HG02798 (cell line): Measurements from ENCODE around the gene INTS6L.
A peak's percentile ranks its signal among the peaks of the same experiment; 100 is the strongest.

Source experiments
- ATAC-seq: cut with Tn5 transposase; IDR thresholded peaks from one replicate; pipeline ENCODE4 v1.9.1; 2021; ENCODE audit warnings: mild to moderate bottlenecking; ENCODE audit not compliant: unreplicated experiment, poor library complexity

The INTS6L gene

DNA sequence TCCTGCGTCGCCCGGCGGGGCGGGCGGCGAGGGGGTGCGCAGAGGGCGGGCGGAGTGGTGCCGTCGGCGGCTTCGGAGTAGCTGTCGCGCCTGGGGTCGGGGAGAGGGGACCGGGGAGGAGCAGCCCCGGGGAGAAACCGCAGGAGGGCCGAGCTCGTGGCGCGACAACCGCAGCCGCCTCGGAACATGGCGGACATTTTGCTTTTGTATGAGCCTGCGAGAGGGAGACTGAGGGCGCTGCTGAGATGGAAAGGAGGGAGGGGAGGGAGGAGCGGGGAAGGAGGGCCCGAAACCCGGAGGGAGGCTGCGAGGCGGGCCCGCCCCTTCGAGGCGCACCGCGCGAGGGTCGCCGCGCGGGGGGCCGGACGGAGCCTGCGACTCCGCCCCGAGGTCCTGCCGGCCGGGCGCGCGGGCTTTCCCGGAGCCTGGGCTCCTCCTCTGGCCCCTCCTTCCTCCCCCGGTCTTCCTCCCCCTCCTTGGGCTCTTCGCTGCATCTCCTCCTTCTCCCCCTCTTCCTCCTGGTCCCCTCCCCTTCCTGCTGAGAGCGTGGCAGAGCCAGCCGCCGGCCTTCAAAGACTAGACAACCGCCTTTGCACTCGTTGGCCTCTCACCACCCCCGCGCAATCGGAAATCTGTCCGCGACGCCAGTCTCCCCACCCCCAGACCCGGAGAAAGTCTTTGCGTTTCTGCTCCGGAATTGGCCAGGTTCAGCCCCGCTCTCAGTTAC lies 1.1 kb downstream of the INTS6L start:
- peak; percentile 74 for ATAC-seq

DNA sequence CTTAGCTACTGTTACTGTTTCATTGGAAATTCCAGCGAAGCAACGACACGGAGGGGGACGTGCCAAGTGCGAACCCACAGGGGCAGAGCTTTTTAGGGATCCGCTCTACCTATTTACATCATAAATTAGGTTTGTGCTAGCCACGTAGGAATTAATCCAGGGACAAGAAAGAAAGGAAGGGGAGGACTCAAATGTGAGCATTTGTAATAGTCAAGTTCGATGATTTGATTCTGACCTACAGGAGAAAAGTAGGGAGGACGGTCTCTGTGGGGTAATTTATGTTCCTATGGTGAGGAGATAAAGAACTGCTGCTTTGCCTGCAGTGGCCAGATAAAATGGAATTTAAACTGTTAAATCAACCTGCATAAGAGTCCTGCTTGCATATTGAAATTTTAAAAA lies 1.7 kb downstream of the INTS6L start:
- no peak for ATAC-seq

DNA sequence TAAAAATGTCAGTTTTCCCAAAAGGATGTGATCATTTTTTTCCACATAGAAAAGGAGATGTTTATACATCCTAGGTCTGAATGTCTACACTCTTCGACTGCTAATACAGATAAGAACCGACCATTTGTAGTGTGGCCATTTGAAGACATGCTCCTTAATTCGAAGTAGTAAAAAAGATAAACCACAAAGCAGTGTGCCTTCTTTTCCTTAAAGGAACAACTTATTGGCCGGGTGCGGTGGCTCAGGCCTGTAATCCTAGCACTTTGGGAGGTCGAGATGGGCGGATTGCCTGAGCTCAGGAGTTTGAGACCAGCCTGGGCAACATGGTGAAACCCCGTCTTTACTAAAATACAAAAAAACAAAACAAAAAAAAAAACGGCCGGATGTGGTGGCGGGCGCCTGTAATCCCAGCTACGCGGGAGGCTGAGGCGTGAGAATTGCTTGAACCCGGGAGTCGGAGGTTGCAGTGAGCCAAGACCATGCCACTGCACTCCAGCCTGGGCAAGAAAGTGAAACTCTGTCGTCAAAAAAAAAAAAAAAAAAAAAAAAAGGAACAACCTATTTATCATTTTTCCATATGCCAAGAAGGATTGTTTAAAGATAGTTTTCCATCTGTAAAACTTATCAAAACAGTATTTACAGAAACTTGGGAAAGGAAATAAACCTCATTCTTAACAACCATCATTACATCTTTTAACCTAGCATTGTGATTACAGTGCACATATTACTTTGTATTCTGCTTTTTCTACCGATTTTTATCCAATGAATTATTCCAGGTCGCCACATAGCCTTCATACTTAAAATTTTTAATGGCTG lies 2.6 kb downstream of the INTS6L start:
- ATAC-seq: no peak

DNA sequence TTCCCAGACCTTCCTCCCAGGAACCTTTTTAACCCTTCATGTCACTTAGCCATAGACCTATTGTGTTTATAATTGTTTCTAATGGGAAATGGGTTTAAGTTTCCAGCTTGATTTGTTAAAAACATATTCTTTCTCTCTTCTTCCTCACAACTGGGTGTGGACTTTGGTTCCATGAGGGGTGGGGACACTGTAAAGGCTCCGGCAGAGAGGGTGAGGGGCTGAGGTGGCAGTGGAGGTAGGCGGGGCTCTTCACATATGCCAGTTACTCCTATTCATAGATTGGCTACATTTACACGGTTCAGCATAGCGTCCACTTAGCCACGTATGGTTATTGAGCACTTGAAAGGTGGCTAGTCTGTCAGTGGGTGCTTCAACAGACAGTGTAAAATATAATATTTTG lies 7.8 kb downstream of the INTS6L start:
- ATAC-seq: no peak

DNA sequence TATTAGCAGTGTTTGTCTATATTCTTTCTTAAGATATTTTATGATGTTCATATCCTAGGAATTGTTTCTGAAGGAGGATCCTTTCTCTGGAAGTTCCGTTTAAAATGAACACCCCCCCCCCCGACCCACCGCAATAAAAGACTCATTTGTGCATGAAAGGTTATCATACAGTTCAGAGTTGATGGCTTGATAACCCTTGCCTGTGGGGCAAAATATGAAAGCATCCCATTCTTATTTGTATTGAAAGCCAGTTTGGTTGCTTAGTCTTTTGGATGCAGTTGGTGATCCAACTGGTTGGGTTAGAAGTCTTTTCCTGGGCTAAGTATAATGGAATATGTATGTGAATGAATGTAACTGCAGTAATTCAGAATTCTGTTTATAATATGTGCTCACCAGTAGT lies 8.3 kb downstream of the INTS6L start:
- ATAC-seq: no peak

DNA sequence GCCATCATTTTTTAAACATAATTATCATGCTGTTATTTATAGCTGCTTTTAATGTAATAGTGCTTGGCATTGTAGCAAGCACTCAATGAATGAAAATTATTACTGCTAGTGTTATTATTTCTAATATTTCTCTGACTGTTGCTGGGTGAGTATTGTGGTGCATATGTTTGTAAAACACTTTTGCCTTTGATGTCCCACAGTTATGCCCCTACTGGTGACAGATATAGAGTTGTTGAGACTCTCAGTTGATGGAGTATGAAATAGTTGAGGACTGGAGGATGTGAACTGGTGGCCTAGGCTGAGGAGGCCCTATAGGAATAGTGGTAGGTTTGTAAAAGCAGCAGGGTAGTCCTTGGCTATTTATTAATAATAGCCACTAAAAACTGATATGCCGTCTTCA lies 9.6 kb downstream of the INTS6L start:
- no peak for ATAC-seq

DNA sequence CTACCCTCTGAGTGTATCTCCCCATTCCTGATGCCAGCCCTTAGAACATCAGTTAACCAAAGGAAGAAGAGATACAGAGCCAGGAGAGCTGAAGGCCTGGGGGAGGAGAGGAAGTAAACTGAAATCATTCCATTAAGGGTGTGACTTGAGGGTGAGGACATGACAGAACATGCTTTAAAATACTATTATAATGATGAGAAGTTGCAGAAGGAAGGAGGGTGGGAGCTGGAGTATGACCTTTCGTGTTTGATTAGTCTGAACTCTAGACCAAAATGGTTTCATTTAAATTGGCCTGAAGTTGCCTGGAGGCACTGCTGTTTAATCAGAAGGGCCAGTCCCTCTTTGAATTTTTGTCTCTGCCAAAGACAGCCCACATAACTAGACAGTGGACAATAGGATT lies 11.4 kb downstream of the INTS6L start:
- no peak for ATAC-seq

DNA sequence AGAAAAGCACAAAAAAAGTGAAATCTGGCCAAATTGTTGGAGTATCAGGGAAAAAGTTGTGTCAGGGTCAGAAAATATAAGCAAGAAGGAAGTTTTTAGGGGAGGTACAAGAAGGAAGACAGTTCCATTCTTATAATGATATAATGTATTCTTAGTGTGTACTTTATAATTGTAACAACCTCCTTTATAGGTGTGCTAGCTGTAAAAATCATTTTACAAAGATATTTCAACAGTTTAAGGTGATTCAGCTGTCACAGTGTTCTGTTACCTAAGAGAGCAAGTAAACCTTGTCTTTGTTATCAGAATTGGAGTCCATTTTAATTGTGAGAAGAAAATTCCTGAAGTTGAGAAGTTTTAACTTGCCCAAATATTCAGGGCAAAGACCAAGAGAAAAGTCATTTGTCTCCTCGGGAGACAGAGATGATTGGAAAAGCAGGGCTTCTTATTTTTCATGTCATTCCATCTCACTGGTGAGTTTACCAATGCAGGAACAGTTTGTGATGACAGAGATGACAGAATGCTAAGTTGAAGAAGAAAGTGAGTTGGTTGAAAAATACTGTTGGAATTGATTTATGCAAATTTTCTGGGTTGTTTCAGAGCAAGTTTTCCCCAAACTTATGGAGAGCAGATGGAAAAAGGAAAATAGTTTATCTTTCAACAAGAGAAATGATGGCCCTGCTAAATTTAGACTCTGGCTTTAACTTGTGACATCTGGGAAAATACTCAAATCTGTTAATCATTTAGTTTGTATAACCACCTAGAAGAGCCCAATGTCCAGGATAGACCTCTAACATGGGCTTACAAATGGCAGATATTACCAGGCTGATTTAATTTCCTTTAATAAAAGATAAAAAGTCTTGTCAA lies 14.8 kb downstream of the INTS6L start:
- ATAC-seq: no peak

DNA sequence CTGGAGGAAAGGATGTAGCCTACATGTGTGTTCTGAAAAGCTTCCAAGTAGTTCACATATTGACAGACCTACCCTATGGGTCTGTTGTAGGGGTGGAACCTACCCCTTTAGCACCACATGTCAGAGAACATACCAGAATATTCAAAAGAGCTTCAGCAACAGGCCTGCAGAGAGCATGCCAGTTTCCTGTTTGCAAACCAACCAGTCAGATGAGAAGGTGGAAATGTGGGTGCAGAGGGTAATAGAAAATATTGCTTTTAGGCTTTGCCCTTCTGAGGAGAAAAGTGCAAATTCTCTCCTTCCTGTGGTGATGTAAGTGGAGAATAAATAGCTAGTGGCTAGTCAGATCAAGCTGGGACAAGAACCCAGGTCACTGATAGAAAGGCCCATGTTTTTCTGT lies 16.4 kb downstream of the INTS6L start:
- no peak for ATAC-seq

DNA sequence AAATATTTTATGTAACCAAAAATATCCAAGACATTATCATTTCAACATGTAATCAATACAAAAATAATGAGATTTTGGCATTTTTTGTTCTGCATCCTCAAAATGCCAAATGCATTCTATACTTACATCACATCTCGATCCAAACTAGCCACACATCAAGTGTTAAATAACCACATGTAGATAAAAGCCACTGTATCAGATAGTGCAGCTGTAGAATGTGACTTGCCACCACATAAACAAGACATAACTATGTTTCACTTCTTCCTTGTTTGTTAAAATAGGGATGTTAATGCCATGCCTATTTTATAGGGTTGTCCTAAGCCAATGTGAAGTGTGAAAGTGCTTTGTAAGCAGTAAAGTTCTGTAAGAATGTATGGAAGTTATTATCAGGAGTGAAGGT lies 20.9 kb downstream of the INTS6L start:
- ATAC-seq: no peak

DNA sequence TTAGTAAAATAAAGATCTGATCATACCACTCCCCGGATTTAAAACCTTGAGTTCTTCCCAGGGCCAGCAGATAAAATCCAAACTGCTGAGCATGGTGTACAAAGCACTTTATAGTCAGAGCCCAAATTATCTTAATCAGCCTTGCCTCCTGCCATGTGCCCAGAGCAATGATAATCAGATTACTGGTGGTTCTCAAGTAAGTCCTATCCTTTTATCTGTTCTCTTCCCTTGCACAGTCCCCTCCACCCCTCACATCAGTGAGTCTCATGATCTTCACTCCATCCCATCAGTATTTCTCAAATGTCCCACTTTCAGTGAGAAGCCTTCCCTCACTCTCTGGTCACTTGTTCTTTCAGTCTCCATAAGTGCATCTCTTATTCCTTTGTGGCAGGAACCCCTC lies 22.7 kb downstream of the INTS6L start:
- no peak for ATAC-seq

DNA sequence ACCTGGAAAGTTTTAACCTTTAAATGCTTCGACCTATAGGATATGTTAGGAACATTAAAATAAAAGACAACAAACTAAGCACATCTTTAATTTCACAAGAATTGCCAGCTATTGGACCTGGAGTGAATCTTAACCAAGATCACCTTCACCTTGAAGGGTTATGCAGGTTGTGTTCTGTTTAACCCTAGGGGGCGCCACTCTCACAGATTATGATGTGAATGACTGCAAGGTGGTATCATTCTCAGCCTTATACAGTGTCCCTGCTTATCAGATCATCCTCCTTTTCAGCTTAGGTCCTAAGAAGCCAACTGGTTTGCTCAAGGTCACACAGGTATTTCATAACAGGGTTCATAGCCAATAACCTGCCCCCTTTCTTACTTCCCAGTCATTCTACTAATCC lies 23.5 kb downstream of the INTS6L start:
- ATAC-seq: no peak

DNA sequence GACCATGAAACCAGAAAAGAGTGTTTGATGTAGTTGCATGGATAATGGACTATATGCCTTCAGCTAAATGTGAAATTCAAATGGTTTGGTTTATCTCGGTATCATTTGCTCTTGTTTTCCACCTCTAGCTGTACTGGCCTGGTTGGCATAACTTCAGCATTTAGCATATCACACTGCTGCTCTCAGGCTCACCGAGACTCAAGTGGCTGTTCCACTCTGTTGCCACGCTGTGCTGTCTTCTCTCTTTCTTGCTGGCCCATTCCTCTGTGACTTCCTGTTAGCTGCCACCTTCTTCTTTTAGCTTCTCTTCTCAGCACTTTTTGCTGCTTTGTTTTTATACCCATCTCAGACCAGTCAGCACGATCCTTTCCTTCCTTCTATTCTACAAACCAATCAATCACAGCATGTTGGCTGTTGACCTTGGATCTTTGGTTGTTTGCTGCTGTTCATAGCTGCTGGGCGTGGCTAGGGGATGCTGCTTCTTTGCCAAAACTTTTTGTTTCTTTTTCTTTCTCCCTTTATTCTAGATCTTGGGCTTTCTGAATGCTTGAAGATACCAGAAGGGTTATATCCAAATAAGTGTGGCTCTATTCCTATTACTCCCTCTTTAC lies 24.0 kb downstream of the INTS6L start:
- peak; percentile 47 for ATAC-seq

DNA sequence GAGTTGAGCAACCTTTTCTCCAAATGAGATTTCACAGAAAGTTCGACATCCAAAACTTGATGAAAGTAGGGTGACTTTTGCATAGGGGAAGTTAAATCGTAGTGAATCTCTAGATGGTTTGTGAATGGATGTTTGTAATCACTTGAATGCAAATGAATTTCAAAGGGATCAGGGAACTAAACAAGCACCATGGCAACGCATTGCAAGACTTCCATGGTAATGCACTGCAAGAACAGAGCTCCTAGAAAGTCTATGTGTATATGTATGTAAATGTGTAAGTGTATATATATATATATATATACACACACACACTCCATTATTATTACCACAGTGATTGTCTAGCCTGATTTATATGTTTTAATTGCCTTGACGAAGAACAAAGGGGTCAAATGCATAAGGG lies 27.3 kb downstream of the INTS6L start:
- ATAC-seq: no peak

DNA sequence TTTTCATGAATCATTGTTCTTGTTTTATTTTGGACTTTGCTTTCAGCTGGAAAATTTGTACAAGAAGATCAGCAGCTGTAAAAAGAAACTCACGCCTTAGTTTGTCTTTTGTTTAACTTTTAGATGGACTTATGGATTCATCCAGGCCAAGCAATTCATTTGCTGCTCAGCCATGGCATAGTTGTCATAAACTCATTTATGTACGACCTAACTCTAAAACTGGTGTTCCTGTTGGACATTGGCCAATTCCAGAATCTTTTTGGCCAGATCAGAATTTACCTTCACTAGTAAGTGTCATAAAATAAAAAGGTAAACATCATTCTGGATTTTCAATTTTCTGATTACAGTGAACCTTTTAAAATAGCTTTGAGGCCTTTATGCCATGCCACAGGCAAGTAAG lies 29.1 kb downstream of the INTS6L start:
- no peak for ATAC-seq

DNA sequence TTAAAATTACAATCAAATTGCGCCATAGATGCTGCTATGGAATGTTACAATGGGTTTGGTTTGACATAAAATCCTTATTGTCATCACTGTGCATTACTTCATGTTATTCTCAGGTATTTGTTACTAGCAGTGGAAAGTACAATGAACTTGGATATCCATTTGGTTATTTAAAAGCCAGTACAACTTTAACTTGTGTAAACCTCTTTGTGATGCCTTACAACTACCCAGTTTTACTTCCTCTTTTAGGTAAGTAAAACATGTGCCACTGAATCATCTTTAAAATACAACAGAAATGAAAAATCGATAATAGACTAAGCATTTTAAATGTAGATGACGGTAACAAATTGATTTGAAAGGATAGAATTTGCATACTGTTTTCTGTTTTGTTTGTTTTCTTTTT lies 35.6 kb downstream of the INTS6L start:
- ATAC-seq: no peak

DNA sequence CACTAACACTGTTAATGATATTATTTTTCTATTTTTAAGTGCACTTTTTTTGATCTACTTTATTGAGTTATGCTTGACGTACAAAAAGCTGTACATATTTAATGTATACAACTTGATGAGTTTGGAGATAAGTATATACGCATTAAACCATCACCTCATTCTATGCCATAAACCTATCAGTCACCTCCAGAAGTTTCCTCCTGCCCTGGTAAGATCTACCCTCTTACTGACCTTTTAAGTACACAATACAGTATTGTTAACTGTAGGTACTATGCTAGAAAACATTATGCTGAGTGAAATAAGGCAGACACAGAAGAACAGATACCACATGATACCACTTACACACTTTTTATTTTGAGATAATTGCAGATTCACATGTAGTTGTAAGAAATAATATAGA lies 36.9 kb downstream of the INTS6L start:
- no peak for ATAC-seq

DNA sequence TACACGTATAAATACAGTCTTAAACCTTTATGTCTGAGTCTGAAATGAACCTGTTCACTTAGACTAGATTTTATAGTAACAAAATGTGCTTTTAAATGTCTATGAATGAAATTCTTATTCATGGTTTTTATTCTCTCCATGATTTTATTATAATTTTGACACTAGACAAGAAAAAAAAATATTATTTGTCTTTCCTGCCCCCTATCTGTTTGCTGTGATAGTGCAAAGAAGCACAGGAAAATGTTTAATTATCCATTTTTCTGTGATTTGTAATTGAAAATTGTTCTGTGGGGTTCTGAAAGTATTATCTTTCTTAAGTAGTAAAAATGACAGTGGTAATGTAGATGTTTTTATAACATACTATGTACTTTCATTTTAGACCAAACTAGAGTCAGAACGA lies 52.0 kb downstream of the INTS6L start:
- no peak for ATAC-seq

DNA sequence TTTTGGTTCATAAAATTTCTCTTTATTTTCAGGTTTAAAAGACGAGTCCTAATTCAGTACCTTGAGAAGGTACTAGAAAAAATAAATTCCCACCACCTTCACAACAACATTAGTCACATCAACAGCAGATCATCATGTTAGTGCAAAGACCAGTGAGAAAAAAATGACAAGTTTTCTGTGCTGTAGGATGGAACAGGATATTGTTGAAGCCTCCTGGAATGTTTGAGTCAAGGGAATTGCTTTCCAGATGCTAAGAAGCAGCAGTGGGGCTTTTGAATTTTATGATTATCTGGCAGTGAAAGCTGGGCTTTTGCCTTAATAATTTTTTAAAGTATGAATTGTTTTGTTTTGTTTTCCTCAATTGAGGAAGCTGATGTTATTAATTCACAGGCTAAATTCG lies 61.0 kb downstream of the INTS6L start:
- ATAC-seq: no peak

DNA sequence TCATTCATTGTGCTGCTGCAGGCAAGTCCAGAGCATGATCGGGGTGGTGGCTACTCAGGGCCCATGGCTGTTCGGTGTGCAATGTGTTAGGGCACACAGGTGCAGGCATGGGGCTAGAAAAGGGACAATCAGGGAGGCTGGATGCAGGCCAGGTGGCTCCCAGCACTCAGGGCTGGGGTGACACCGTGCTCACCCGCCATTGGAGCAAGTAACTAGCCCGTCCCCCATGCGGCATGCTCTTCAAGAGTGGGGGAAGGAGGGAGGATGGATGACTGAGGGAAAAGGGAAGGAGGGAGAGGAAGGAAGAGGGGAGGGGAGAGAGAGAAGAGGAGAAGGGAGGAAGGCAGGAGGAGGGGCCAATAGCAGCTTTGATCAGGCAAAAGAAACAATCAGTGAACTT lies 64.7 kb downstream of the INTS6L start:
- no peak for ATAC-seq

DNA sequence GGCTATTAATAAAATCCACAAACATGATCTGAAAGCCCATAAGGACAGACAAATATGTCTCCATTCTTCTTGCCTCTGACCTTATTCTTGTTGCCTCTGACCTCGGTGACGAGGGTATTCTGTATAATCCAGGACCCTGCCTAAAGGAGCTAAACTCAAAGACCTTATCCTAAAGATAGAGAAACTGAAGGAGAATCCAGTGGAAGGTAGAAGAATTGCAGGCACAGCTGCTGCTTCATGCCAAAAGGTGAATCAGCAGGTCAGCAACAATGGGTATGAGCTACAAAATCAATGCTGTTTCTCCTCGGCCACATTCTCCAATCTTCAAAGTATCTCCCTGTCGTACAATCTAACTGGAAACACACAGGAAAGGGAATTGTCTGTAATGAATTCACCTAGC lies 71.4 kb downstream of the INTS6L start:
- ATAC-seq: no peak
